NCI-H526 treated with DMSO at 0.1 percent for 48 hours (cell line): ENCODE results near the gene OBSL1.

ENCODE experiments used
- DNase-seq: peaks from one replicate; lab custom pipeline; 2025; lab: John Stamatoyannopoulos, UW

Gene OBSL1

DNA sequence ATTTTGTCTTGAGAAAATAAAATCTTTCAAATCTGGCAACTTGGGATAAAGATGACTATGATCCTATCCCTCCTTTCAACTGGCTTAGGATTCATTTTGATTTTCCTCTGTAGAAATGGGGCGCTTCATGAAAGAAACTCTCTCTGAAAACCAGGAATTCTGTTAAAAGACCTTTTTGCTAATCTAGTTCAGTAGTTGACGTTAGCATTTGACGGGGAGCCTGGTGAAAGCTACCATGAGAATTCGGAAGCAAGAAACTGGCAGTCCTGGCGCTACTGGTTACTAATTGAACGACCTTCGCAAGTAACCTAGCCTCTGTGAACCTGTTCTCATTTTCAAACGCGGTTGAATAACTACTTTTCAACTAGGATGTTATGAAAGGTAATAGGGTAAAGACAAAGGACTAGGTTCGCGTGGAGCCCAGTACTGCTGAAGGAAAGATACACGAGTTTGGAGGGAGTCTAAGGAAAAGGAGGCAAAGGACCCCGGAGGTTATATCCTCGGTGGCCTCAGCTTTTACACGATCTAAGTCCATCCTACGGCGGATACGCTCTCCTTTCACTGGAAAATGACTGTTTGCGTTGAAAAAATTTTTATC is 25.7 kb upstream of the OBSL1 start:
- peak; percentile 43 for DNase-seq

DNA sequence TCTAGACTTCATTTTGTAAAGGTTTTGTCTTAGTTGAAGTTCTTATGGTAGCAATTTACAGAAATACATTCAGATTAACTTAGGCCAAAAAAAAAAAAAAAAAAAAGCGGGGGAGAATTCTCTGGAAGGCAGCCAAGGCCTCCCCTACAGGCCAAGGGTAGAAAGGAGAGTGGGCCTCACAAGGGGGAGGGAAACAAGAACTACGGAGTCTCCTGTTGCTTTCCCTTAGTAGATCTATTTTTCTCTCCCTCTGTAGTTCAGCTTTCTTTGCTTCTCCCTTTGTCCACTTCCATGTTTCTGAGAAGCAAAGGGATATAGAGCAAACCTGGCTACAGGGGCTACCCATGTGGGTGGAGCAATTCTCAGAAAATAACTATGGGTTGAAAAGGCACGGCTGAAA is 23.9 kb upstream of the OBSL1 start:
- DNase-seq = no peak

DNA sequence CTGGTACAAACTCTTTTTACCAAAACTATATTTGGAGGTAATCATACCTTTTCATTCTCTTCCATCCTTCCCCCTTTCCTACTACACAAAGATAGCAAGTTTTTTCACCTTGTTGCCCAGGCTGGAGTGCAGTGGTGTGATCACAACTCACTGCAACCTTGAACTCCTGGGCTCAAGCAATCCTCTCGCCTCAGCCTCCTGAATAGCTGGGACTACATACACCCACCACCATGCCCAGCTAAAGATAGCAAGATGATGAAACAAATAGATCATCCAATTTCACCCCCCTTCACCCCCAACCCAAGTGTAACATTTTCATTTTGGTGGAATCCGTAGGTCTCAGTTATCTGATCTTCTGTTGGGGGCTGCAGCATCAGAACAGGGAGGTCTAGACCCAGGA is 21.8 kb upstream of the OBSL1 start:
- no peak for DNase-seq

DNA sequence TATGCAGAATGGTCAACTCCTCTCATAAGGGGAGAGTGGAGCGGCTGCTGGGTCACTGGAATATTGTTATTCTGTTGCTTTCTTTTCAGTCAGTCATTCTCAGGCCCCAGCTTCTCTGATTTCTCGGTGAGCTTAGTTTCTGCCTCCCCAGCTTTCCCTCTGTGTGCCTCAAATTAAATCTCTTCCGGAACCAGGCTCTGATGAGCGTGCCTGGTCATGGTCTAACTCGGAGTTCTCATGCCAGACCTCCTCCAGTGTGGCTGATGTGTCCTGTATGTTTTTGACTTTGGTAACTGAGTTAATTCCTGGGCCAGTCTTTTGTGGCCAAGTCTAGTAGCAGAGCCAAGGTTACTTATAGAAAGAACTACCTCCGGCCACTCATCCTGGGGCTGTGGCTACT is 21.4 kb upstream of the OBSL1 start:
- no peak for DNase-seq

DNA sequence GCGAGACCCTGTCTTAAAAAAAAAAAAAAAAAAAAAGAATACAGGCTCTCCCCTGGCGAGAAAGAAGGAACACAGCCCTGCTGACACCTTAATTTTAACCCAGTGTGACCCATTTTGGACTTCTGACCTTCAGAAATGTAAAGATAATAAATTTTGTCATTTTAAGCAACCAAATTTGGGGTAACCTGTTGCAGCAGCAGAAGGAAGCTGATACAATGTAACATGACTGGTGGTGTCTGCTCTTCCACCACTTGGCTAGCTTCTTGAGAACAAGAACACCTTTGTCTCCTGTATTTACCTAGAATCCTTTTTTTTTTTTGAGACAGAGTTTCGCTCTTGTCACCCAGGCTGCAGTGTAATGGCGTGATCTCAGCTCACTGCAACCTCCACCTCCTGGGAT is 19.8 kb upstream of the OBSL1 start:
- DNase-seq = no peak

DNA sequence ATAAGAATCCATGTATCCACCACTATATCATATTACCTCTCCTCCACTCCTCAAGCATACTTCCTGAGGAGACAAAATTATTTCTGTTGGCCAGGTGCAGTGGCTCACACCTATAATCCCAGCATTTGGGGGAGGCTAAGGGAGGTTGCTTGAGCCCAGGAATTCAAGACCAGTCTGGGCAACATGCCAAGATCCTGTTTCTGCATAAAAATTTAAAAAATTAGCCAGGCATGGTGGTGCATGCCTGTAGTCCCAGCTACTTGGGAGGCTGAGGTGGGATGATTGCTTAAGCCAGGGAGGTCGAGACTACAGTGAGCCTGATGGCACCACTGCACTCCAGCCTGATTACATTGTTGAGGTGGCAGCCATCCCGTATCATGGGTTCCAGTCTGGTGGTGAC is 10.0 kb upstream of the OBSL1 start:
- no peak for DNase-seq

DNA sequence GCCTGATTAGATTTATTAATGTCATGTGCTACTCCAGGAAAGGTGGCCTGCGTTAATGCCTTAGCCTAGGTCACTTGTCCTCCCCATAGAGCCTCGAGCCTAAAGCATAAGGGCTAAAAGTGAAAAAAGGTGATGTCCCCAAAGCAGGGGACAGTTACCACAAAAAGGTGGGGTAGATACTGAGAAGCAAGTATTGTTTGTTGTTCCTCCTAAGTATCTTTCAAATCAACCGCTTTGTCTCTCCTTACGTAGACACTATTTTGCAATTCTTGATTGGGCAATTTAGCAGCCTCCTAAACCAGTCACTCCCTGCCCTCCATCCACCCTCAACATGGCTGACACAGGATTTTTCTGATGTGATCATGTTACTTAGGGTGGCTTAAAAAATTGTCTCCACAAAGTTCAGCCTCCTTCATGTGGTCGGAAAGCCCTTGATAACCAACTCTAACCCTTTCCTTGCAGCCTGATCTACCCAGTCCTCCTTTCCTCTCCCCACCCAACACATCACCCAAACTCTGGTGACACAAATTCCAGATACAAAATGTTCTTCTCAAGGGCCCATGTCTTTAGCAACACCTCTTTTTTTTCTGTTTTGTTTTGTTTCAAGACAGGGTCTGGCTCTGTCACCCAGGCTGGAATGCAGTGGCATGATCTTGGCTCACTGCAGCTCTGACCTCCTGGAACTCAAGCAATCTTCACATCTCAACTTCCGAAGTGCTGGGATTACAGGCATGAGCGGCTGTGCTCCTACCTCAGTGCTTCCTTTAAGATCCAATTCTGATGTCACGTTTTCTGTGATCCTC is 7.7 kb upstream of the OBSL1 start:
- no peak for DNase-seq

DNA sequence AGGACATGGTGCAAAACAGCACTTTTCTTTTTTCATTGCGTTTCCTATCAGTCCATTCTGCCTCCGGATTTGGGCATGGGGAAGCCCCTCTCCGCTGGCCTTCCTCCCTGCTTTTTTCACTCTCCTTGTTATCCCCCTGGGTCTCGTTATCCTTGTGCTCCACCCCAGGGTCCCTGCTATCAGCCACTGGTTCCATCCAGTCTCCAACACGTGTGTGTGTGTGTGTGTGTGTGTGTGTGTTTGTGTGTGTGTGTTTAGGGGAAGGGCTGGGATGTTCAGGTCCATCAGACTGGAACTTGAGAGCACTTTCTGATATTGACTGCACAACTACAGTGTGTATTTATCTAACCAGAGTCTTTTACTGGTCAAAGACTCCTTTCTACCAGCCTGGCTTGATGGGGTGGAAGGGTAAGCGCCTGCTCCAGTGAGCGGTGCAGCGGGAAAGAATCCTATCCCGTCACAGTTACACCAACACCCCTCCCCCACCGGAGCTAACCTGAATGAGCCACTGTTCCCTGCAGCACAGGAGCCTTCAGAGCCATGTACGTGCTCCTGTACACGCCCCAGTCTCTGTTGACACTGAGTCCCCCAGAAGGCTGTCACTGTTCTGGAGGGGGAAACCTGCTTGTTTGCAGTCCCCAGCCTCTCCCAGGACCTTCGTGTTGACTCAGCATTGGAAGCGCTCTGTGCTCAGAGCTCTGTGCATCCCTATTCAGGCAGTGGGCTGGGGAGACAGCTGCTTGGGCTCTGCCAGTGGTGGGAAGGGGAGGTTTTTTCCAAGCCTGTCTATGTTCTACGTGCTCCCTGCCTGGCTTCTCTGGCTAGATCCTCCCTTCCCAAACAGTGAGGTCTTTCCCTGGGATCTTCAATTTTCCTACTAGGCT is 5.4 kb upstream of the OBSL1 start:
- DNase-seq = peak; percentile 78

DNA sequence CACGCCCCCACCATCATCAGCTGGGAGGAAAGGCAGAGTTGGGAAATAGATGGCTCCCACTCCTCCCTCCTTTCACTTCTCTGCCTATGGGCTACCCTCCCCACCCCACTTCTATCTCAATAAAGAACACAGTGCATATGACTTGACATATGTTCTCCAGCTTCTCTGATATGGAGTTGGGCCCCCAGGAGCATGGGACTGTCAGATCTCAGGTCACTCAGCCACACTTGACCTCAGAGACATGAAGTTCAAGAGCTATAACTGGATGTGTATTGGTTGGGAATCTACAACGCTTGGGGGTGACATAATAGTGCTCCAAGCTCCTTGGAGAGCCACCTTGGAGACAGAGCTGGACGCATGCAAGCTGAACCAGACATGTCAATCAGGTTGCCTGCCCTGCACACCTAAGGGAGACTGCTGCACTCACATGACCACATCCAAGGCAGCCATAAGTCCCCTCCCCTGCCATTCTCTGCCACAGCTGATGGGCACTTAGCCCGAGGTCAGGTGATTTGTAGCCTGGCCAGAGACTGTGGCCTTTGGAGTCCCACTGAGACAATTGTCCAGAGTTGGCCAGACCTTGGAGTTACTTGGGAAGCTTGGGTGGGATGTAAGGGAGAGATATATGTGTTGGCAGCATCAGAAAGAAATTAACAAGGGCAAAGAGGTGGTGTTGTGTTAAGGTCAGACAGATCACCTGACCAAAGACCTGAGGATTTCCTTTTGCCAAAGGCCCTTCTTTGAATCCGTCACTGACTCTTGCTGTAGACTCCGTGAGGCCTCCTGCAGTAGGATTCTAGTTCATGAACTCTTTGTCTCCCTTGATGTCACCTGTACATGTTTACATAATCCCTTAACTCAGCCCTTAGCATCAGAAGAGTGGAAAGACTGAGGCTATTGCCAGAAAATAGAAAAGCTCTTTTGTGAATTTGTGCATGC is 4.5 kb upstream of the OBSL1 start:
- DNase-seq = no peak

DNA sequence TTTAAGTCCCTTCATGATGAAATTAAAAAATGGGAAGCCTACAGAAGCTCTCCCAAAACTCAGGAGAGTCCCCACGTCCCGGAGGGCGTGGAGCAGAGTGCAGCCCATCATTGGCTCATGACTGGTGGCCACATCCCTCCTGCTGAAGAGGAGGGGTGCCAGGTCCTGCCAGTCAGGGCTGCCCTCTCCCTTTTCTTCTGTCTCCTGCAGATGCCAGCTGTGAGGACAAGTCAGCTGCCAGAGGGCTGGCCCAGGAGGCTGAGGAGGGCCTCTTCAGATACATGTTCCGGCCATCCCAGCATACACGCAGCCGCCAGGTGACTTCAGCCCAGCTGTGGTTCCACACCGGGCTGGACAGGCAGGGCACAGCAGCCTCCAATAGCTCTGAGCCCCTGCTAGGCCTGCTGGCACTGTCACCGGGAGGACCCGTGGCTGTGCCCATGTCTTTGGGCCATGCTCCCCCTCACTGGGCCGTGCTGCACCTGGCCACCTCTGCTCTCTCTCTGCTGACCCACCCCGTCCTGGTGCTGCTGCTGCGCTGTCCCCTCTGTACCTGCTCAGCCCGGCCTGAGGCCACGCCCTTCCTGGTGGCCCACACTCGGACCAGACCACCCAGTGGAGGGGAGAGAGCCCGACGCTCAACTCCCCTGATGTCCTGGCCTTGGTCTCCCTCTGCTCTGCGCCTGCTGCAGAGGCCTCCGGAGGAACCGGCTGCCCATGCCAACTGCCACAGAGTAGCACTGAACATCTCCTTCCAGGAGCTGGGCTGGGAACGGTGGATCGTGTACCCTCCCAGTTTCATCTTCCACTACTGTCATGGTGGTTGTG is 3.4 kb upstream of the OBSL1 start:
- no peak for DNase-seq

DNA sequence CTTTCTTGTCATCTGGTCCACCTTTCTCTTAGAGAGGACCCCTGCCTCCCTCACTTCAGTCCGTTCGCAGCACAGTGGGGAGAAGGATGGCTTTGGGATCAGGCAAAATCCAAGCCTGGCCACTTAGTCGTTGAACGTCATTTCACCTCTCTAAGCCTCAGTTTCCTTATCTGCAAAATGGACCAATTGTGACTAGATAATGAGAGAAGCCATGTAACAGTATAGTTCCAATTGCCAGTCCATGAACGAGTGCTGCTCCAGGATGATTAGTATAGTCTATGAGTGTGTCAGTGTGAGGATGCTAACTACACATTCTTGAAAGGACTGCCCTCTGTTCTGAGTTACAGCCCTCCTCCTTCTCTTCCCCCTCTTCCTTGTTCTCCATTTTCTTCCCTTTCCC is 1.8 kb upstream of the OBSL1 start:
- DNase-seq = peak; percentile 28

DNA sequence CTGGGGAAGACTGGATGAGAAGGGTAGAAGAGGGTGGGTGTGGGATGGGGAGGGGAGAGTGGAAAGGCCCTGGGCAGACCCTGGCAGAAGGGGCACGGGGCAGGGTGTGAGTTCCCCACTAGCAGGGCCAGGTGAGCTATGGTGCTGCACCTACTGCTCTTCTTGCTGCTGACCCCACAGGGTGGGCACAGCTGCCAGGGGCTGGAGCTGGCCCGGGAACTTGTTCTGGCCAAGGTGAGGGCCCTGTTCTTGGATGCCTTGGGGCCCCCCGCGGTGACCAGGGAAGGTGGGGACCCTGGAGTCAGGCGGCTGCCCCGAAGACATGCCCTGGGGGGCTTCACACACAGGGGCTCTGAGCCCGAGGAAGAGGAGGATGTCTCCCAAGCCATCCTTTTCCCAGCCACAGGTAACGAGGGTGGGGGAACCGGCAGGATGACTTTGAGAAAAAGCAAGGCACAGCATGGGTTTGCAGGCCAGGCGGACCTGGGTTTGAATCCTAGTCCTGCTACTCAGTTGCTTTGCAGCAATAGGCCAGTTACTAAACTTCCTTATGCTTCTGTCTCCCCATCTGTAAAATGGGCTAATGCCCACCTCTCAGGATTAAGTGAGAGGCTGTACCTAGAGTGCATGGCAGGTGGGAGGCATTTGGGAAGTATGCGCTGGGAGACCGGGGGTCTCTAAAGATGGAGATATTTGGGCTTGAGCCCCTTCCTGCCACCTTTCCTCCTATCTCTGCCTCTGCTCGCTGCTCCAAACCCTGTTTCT is 1.1 kb upstream of the OBSL1 start, which contains the start of gene INHA:
INHA (plus strand) TSS at position 74 of the 765 bp plus-strand sequence; CDS start at position 139, 65 bp downstream.
- DNase-seq = no peak

DNA sequence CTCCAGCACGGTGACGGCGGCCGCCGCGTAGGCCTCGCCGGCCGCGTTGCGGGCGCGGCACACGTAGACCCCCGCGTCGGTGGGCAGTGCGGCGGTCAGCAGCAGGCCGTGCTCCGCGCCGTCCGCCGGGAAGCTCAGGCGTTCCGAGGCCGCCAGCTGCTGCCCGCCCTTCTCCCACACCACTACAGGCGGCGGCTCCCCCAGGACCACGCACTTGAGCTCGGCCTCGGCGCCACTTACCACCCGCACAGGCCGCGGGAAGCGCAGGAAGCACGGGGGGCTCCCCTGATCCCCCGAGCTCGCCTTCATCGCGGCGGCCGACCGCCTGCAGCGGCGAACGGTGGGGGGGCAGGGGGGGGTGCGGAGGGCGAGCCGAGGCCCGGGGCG is 422 bp downstream of the OBSL1 start:
- no peak for DNase-seq

DNA sequence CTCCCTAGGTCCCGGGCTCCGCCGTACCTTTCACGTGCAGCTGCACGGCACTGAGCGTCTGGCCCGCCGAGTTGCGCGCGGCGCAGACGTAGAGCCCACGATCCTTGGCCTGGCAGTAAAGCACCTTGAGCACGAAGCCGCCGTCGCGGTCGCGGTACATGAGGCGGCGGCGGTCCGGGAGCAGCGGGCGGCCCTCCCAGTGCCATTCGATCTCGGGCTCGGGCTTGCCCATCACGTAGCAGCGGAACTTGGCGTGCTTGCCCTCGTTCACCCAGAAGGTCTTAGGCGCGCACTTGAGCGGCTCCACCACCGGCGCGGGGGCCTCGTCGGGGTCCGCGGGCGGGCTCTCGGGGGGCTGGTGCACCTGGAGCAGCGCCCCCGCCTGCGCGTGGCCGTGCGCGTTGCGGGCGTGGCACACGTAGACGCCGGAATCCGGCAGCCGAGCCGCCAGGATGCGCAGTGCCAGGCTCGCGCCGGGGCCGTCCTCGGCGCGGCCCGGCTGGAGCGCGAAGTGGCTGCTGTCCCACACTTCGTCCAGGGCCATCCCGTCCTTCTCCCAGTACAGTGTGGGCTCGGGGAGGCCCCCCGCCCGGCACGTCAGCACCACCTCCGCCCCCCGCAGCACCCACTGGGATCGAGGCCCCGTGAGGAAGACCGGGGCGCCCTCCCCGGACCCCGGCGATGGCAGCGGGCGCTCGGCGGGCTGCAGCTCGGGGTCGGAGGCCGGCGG is 980 bp downstream of the OBSL1 start:
- peak; percentile 12 for DNase-seq

DNA sequence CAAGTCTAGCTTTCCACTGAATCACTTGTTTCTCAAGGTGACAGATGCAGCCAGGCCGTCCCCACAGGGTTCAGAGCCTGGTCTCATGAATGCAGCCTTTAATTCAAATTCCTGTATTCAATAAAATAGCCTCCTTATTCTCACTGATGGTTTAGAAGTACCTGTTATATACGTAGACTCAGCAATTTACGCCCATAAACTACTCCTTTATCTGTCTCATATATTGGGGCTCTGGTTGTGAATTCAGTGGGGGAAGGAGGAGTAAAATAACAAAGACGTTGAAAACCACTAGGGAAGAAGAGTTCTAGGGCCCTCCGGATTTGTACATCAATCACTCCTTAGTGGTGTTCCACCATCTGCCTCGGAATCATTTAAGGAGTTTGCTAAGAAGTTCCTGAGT is 1.7 kb downstream of the OBSL1 start:
- no peak for DNase-seq

DNA sequence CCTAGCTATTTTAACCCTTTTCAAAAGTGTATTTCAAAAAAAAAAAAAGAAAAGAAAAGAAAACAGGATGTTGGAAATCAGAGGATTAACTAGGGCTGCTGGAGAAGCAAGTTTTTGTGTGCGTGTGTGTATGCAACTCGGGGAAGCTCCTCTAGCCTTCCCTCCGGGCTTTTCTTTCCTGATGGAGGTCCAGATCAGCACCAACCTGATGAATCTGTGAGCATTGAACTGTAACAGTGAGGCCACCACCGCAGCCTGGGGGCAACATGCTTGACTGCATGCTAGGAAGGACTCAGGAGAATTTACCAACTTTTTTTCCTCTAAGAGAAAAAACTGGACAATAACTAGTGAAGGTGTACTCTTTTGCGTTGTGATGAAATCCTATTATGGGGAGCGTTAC is 2.3 kb downstream of the OBSL1 start:
- DNase-seq = no peak

DNA sequence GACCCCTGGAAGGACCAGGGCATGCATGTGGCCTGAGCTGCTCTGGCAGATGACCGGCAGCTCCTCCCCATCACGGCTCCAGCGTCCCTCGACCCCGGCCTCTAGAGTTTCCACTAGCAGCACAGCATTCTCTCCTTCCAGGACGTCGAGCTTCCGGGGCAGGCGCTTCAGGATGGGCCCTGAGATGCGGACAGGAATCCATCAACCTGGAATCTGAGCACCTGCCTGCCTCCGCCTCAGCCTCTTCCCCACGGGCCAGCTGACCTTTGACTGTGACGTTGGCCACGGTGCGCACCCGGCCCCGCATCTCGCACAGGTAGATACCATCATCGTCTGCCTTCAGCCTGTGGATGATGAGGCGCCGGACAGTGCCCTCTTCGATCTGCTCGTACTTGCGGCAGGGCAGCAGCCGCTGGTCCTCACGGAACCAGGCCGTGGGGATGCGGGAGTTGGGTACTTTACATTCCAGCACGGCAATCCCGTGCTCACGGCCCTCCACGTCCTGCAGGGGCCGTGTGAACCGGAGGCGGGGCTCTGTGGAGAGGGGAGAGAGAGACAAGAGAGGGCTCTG is 3.5 kb downstream of the OBSL1 start:
- DNase-seq = no peak

DNA sequence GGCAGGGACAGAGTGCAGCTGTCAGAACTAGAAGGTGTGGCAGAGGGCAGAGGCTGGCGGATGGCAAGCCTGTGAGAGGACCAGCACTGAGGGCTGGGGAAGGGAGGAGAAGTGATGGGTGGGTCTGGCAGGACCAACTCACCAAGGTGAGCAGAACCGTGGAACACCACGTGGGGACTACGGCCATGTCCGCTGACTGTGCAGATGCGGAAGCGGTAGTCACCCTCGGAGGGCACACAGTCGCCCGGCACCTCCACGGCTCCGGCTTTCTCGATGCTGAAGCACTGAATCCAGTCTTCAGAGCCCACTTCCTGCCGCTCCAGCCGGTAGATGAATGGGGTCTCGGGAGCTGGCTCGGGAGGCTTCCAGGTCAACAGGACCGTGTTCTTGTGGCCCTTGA is 4.2 kb downstream of the OBSL1 start:
- no peak for DNase-seq

DNA sequence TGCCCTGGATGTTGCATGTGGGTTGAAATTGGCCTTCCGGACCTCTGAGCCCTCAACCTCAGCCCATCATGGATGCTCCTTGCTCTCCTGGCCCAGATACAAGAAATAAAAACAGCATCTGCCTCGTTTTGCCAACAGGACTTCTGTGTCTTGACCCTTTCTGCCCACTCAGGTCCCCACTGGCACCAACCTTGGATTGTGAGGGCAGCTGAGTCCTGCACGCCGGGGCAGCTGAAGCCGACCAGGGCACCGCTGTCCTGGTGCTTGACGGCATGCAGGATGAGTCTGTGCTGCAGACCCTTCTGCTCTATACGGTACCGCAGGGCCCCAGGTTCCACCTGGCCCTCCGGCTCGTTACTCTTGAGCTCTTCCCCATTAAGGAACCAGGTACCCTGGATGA is 4.7 kb downstream of the OBSL1 start:
- DNase-seq = no peak
